T-helper 17 cell (primary cell): ENCODE data around the gene DOCK9. TPM values are rescaled to one million over a fixed set of nuclear protein-coding genes. Genes with fewer than 3 reads are reported as not detected.

Source experiments
- ATAC-seq: fragments of 150-1000 bp; cut with Tn5 transposase; 2 replicates; pipeline ENCODE4 v1.10.0; 2021; ENCODE audit warnings: mild to moderate bottlenecking, moderate library complexity
- DNase-seq, 3 donors: peaks; one replicate each; pipeline versions ENCODE4 v3.0.0 to v3.0.0-alpha.2; 2020 to 2021
- H3K9me3 ChIP-seq: one replicate; pipeline ENCODE4 v1.7.0; 2013; ENCODE audit warnings: low read length, mild to moderate bottlenecking; ENCODE audit not compliant: control insufficient read depth, poor library complexity, severe bottlenecking
- H3K27ac Mint-ChIP-seq: one replicate; pipeline ENCODE4 v1.8.0; 2022; ENCODE audit warnings: mild to moderate bottlenecking, moderate library complexity, mixed read lengths
- H3K27me3 Mint-ChIP-seq: one replicate; pipeline ENCODE4 v1.8.0; 2022; ENCODE audit warnings: mixed read lengths
- H3K36me3 Mint-ChIP-seq: one replicate; pipeline ENCODE4 v1.8.0; 2022; ENCODE audit warnings: low read depth, mixed read lengths
- H3K4me1 Mint-ChIP-seq: one replicate; pipeline ENCODE4 v1.8.0; 2022; ENCODE audit warnings: mild to moderate bottlenecking, mixed read lengths
- H3K4me3 Mint-ChIP-seq: one replicate; pipeline ENCODE4 v1.8.0; 2022; ENCODE audit warnings: mild to moderate bottlenecking, moderate library complexity, mixed read lengths
- total RNA-seq, 4 donors: library from RNA in 2 of 4; stranded (reverse) in 2 of 4; gene quantifications; one replicate each; pipeline ENCODE4 v1.2.3 and lab custom pipeline; 2022 to 2026

DOCK9 gene
- total RNA-seq, 2 donors from 2014 or later = 95.2 to 119 TPM

GRCh38 chr13:98796798-98797197 lies 181.1 kb downstream of the DOCK9 start:
- Mint-ChIP-seq H3K36me3 (peaks cover 25% of the 10 kb centered on the region), H3K4me3 (no peak overlapping the region), H3K27ac (no peak overlapping the region), H3K27me3 (no peaks in the 10 kb centered on the region), H3K4me1 (no peaks in the 10 kb centered on the region)
- H3K9me3 ChIP-seq = no peaks in the 10 kb centered on the region
- ATAC-seq (no peak), DNase-seq (no peak)

GRCh38 chr13:98796191-98796590 lies 181.7 kb downstream of the DOCK9 start:
- no peaks in the 10 kb centered on the region for H3K9me3 ChIP-seq
- Mint-ChIP-seq H3K27me3 (no peaks in the 10 kb centered on the region), H3K4me3 (no peak overlapping the region), H3K36me3 (peaks cover 25% of the 10 kb centered on the region), H3K27ac (no peak overlapping the region), H3K4me1 (no peaks in the 10 kb centered on the region)
- no peak for ATAC-seq
- no peak for DNase-seq

DNA sequence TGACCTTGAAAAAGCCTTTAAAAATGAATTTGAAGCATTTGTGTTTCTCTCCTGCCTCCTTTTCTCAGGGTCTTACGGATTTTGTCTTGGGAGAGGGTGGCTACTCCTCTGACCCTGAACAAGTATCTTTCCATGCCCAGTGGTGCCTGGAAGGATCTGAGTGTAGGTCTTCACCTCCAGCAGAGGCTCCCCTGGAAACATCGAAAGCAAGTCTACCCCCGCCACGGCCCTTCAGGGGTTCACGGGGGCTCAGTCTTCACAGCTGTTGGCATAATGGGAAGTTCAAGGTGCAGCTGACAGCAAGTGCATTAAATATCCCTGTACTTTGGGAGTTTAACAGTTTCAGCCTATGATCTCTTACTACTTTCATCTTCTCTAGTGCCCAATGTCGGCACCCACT lies 182.6 kb downstream of the DOCK9 start:
- H3K4me3 Mint-ChIP-seq = no peak overlapping the region
- H3K36me3 Mint-ChIP-seq = peaks cover 25% of the 10 kb centered on the region
- DNase-seq (no peak), ATAC-seq (no peak)
- no peaks in the 10 kb centered on the region for H3K9me3 ChIP-seq
- no peaks in the 10 kb centered on the region for H3K27me3 Mint-ChIP-seq
- no peak overlapping the region for H3K27ac Mint-ChIP-seq
- no peaks in the 10 kb centered on the region for H3K4me1 Mint-ChIP-seq

- DNase-seq (no peak), ATAC-seq (no peak)
- H3K36me3 Mint-ChIP-seq = peaks cover 25% of the 10 kb centered on the region
- no peaks in the 10 kb centered on the region for H3K4me1 Mint-ChIP-seq
- H3K27ac Mint-ChIP-seq = no peak overlapping the region
- H3K27me3 Mint-ChIP-seq = no peaks in the 10 kb centered on the region
- no peaks in the 10 kb centered on the region for H3K9me3 ChIP-seq
- H3K4me3 Mint-ChIP-seq = no peak overlapping the region
Measured at GRCh38 chr13:98794498-98794897, 183.4 kb downstream of the DOCK9 start.

GRCh38 chr13:98792785-98793495 lies 184.9 kb downstream of the DOCK9 start:
- no peak for ATAC-seq
- H3K36me3 Mint-ChIP-seq = peaks cover 21% of the 10 kb centered on the region
- H3K27me3 Mint-ChIP-seq = no peaks in the 10 kb centered on the region
- no peaks in the 10 kb centered on the region for H3K9me3 ChIP-seq
- no peak overlapping the region for H3K4me3 Mint-ChIP-seq
- H3K27ac Mint-ChIP-seq = no peak overlapping the region
- no peaks in the 10 kb centered on the region for H3K4me1 Mint-ChIP-seq
- DNase-seq = no peak

GRCh38 chr13:98792321-98792720 lies 185.5 kb downstream of the DOCK9 start:
- no peak overlapping the region for H3K27ac Mint-ChIP-seq
- H3K9me3 ChIP-seq = no peaks in the 10 kb centered on the region
- no peaks in the 10 kb centered on the region for H3K27me3 Mint-ChIP-seq
- H3K4me3 Mint-ChIP-seq = no peak overlapping the region
- ATAC-seq (no peak), DNase-seq (no peak)
- peaks cover 18% of the 10 kb centered on the region for H3K36me3 Mint-ChIP-seq
- no peaks in the 10 kb centered on the region for H3K4me1 Mint-ChIP-seq

- H3K4me1 Mint-ChIP-seq = no peaks in the 10 kb centered on the region
- H3K4me3 Mint-ChIP-seq = no peak overlapping the region
- H3K36me3 Mint-ChIP-seq = peaks cover 18% of the 10 kb centered on the region
- no peak for ATAC-seq
- H3K9me3 ChIP-seq = no peaks in the 10 kb centered on the region
- no peak for DNase-seq
- H3K27ac Mint-ChIP-seq = no peak overlapping the region
- H3K27me3 Mint-ChIP-seq = no peaks in the 10 kb centered on the region
Measured at GRCh38 chr13:98791611-98792010, 186.3 kb downstream of the DOCK9 start.

GRCh38 chr13:98787996-98788395 lies 189.9 kb downstream of the DOCK9 start:
- no peak for DNase-seq
- no peak overlapping the region for H3K4me3 Mint-ChIP-seq
- peaks cover 4% of the 10 kb centered on the region for H3K36me3 Mint-ChIP-seq
- no peak for ATAC-seq
- no peaks in the 10 kb centered on the region for H3K27me3 Mint-ChIP-seq
- no peaks in the 10 kb centered on the region for H3K9me3 ChIP-seq
- H3K27ac Mint-ChIP-seq = no peak overlapping the region
- no peaks in the 10 kb centered on the region for H3K4me1 Mint-ChIP-seq

DNA sequence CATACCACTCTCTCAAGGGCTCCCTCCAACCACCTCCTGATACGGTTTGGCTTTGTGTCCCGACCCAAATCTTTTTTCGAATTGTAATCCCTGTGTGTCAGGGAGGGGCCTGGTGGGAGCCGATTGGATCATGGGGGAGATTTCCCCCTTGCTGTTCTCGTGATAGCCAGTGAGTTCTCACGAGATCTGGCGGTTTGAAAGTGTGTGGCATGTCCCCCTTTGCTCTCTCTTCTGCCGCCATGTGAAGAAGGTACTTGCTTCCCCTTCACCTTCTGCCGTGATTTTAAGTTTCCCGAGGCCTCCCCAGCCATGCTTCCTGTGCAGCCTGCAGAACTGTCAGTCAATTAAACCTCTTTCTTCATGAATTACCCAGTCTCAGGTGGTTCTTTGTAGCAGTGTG lies 190.7 kb downstream of the DOCK9 start:
- H3K27me3 Mint-ChIP-seq = no peaks in the 10 kb centered on the region
- ATAC-seq (no peak), DNase-seq (no peak)
- H3K9me3 ChIP-seq = no peaks in the 10 kb centered on the region
- no peaks in the 10 kb centered on the region for H3K36me3 Mint-ChIP-seq
- peak overlapping the region; percentile 27 for H3K27ac Mint-ChIP-seq
- H3K4me3 Mint-ChIP-seq = no peak overlapping the region
- H3K4me1 Mint-ChIP-seq = no peaks in the 10 kb centered on the region

DNA sequence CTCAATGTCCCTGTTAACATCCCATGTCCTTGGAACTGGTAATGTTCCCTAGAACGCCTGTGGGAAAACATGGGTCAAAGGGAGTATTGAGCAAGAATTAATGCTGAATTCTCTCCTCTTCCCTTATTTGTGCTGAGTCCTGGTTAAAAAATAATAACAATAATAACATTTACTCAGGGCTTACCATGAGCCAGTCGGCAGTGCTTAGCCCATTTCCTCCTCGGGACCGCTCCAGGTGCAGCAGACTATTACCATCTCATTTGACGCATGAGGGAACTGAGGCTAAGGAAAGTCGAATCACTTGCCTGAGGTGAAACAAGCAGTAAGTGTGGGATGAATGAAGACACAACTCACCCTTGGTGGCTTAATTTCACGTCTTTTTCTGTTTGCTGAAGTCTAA lies 191.8 kb downstream of the DOCK9 start:
- H3K36me3 Mint-ChIP-seq = no peaks in the 10 kb centered on the region
- no peaks in the 10 kb centered on the region for H3K4me1 Mint-ChIP-seq
- no peak for ATAC-seq
- DNase-seq = no peak
- no peaks in the 10 kb centered on the region for H3K9me3 ChIP-seq
- H3K4me3 Mint-ChIP-seq = no peak overlapping the region
- no peak overlapping the region for H3K27ac Mint-ChIP-seq
- H3K27me3 Mint-ChIP-seq = peaks cover 5% of the 10 kb centered on the region

- H3K4me1 Mint-ChIP-seq = no peaks in the 10 kb centered on the region
Measured at GRCh38 chr13:98785405-98785804, 192.5 kb downstream of the DOCK9 start.

DNA sequence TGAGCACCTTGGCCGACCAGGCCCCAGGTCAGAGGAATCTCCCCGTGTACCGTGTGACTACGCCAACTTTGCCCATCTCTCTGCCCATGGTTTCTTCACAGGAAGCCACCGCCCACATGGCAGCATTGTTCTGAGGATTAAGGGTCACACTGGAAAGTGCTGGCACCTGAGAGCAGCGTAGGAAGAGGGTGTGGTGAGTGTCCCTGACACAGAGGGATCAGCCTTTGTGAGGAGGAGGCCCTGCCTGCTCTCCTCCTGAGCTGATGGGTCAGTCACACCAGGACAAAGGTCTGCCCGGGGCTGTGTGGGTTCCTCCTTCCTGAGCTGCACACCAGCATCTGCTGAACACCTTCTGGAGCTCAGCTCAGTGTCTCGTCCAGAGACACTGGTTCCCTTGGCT lies 193.2 kb downstream of the DOCK9 start:
- no peak overlapping the region for H3K27ac Mint-ChIP-seq
- H3K36me3 Mint-ChIP-seq = no peaks in the 10 kb centered on the region
- ATAC-seq = no peak
- H3K9me3 ChIP-seq = no peaks in the 10 kb centered on the region
- no peak for DNase-seq
- H3K4me1 Mint-ChIP-seq = no peaks in the 10 kb centered on the region
- H3K27me3 Mint-ChIP-seq = peaks cover 7% of the 10 kb centered on the region
- no peak overlapping the region for H3K4me3 Mint-ChIP-seq

More at GRCh38 chr13:98785405-98785804, 192.5 kb downstream of the DOCK9 start:
- no peak overlapping the region for H3K4me3 Mint-ChIP-seq
- H3K27me3 Mint-ChIP-seq = peaks cover 7% of the 10 kb centered on the region
- DNase-seq (no peak), ATAC-seq (no peak)
- no peaks in the 10 kb centered on the region for H3K36me3 Mint-ChIP-seq
- no peaks in the 10 kb centered on the region for H3K9me3 ChIP-seq
- no peak overlapping the region for H3K27ac Mint-ChIP-seq

GRCh38 chr13:98783856-98784478 lies 193.9 kb downstream of the DOCK9 start:
- H3K4me1 Mint-ChIP-seq = no peaks in the 10 kb centered on the region

GRCh38 chr13:98782654-98783053 lies 195.2 kb downstream of the DOCK9 start:
- Mint-ChIP-seq H3K36me3 (peaks cover 2% of the 10 kb centered on the region), H3K27me3 (peaks cover 25% of the 10 kb centered on the region), H3K4me1 (no peaks in the 10 kb centered on the region), H3K27ac (no peak overlapping the region), H3K4me3 (no peak overlapping the region)
- no peaks in the 10 kb centered on the region for H3K9me3 ChIP-seq
- DNase-seq (no peak), ATAC-seq (no peak)

More at GRCh38 chr13:98783856-98784478, 193.9 kb downstream of the DOCK9 start:
- ATAC-seq (no peak), DNase-seq (no peak)
- no peak overlapping the region for H3K27ac Mint-ChIP-seq
- no peak overlapping the region for H3K4me3 Mint-ChIP-seq
- H3K36me3 Mint-ChIP-seq = no peaks in the 10 kb centered on the region
- peaks cover 12% of the 10 kb centered on the region for H3K27me3 Mint-ChIP-seq
- H3K9me3 ChIP-seq = no peaks in the 10 kb centered on the region
